HepG2 (cell line): ENCODE measurements around the gene BCL6B. TPM values are rescaled to one million over a fixed set of nuclear protein-coding genes. Genes with fewer than 3 reads are reported as not detected.
A peak's percentile ranks its signal among the peaks of the same experiment; 100 is the strongest.

Experiments
- ATAC-seq: fragments of 200-7000 bp; cut with Tn5 transposase; 3 replicates; pipeline ENCODE4 v1.9.1; 2020; ENCODE audit warnings: mild to moderate bottlenecking, moderate library complexity
- BruUV-seq: library from RNA; stranded (reverse); fragments of 400-500 nt; replicated peaks from 2 replicates; lab custom pipeline; 2021; lab: Mats Ljungman, UMichigan
- CTCF ChIA-PET: fragments of 300-600 bp; formaldehyde crosslinking; extraction: SDS; loops from one replicate; lab custom pipeline; 2021; ENCODE audit warnings: low total read pairs, inconsistent platforms, low intra/inter-chr PET ratio; lab: Yijun Ruan, JAX
- POLR2A ChIA-PET: fragments of 350-600 bp; sonication (Branson Sonifier 250); formaldehyde crosslinking; loops from one replicate; lab custom pipeline; 2020; ENCODE audit warnings: antibody characterized with exemption, inconsistent platforms; lab: Yijun Ruan, JAX
- DNase-seq: peaks from one replicate; pipeline ENCODE4 v3.0.0-alpha.2; 2015; ENCODE audit warnings: low spot score
- FAIRE-seq: peaks from 3 replicates; lab custom pipeline; 2011; peaks lifted over from hg19 to GRCh38; lab: Jason Lieb, UNC
- H2AFZ ChIP-seq: one replicate; pipeline ENCODE4 v1.6.1; 2011; ENCODE audit warnings: low read length, inconsistent platforms
- H3K27ac ChIP-seq: fragments of 300-600 bp; 3 replicates; pipeline ENCODE4 v1.8.0; 2011; ENCODE audit warnings: mixed run types, mild to moderate bottlenecking, mixed read lengths, low read length, inconsistent platforms; ENCODE audit not compliant: insufficient read depth; ENCODE audit errors: extremely low read length
- H3K27me3 ChIP-seq, 2 experiments: fragments of 200-600 bp in 1 of 2; 2 replicates in 1 of 2; 3 replicates in 1 of 2; pipeline versions ENCODE4 v1.6.0 to v1.8.0; 2011; ENCODE audit warnings: low read length in 2 of 2, mild to moderate bottlenecking in 2 of 2, moderate library complexity in 2 of 2, inconsistent platforms in 1 of 2; ENCODE audit not compliant: insufficient read depth in 2 of 2, control insufficient read depth in 1 of 2
- H3K36me3 ChIP-seq, 2 experiments: fragments of 200-600 bp in 1 of 2; replicated peaks in 1 of 2; 2 replicates in 1 of 2; 3 replicates in 1 of 2; pipeline versions ENCODE4 v1.5.1 to v1.8.0; 2011; ENCODE audit warnings: low read length in 2 of 2, inconsistent platforms in 1 of 2; ENCODE audit not compliant: insufficient read depth in 2 of 2, control insufficient read depth in 1 of 2
- H3K4me1 ChIP-seq: 2 replicates; pipeline ENCODE4 v1.5.1; 2012; ENCODE audit warnings: low read length, inconsistent platforms; ENCODE audit not compliant: insufficient read depth
- H3K4me2 ChIP-seq: 2 replicates; pipeline ENCODE4 v1.6.0; 2011; ENCODE audit warnings: low read depth, low read length, inconsistent platforms
- H3K4me3 ChIP-seq, 3 experiments: fragments of 200-600 bp in 1 of 3; sonication (generic), shearing (Covaris generic) in 1 of 3; replicated peaks in 1 of 3; 2 replicates each; pipeline ENCODE4 v1.5.1; 2011 to 2016; ENCODE audit warnings: low read length in 3 of 3, inconsistent platforms in 2 of 3, low read depth in 2 of 3, mild to moderate bottlenecking in 2 of 3, control low read depth in 1 of 3, mixed read lengths in 1 of 3; ENCODE audit not compliant: insufficient read depth in 1 of 3
- H3K79me2 ChIP-seq: one replicate; pipeline ENCODE4 v1.6.1; 2011; ENCODE audit warnings: low read length, inconsistent platforms; ENCODE audit not compliant: insufficient read depth
- H3K9ac ChIP-seq: 2 replicates; pipeline ENCODE4 v1.6.0; 2011; ENCODE audit warnings: mild to moderate bottlenecking, low read depth, low read length, inconsistent platforms; ENCODE audit not compliant: insufficient read depth
- H3K9me3 ChIP-seq: 2 replicates; pipeline ENCODE4 v1.5.1; 2012; ENCODE audit warnings: mild to moderate bottlenecking, low read length
- H4K20me1 ChIP-seq: 2 replicates; pipeline ENCODE4 v1.6.0; 2011; ENCODE audit warnings: inconsistent platforms, mild to moderate bottlenecking, low read length, moderate library complexity; ENCODE audit not compliant: insufficient read depth
- ADNP ChIP-seq: sonication (generic); formaldehyde crosslinking; IDR thresholded peaks from 2 replicates; pipeline ENCODE4 v1.4.0; 2020; ENCODE audit warnings: missing genetic modification reagents
- AFF4 ChIP-seq: sonication (generic); formaldehyde crosslinking; IDR thresholded peaks from 2 replicates; pipeline ENCODE4 v1.4.0; 2020; ENCODE audit warnings: missing genetic modification reagents
- ATF4 ChIP-seq, 2 experiments: fragments of 450-650 bp in 1 of 2; sonication (generic) in 1 of 2; formaldehyde crosslinking; IDR thresholded peaks; 2 replicates each; pipeline versions ENCODE4 v1.5.0 to v1.8.0; 2020 to 2022; ENCODE audit warnings: mild to moderate bottlenecking in 1 of 2, missing genetic modification reagents in 1 of 2
- BCL3 ChIP-seq: sonication (generic); formaldehyde crosslinking; IDR thresholded peaks from 2 replicates; pipeline ENCODE4 v1.5.1; 2020; ENCODE audit warnings: mild to moderate bottlenecking, missing genetic modification reagents, moderate library complexity
- HDAC6 ChIP-seq: fragments of 200-600 bp; sonication (generic); IDR thresholded peaks from 2 replicates; pipeline ENCODE4 v1.7.0; 2017; ENCODE audit warnings: mild to moderate bottlenecking, antibody characterized with exemption, low read length, low read depth
- MNT ChIP-seq: fragments of 450-650 bp; IDR thresholded peaks from 2 replicates; pipeline ENCODE4 v1.6.1; 2016
- SNAPC5 ChIP-seq: sonication (generic); formaldehyde crosslinking; IDR thresholded peaks from 2 replicates; pipeline ENCODE4 v1.8.1; 2023; ENCODE audit warnings: mild to moderate bottlenecking, missing genetic modification reagents, borderline replicate concordance
- TEAD2 ChIP-seq: sonication (generic); formaldehyde crosslinking; IDR thresholded peaks from 2 replicates; pipeline ENCODE4 v1.9.0; 2021; ENCODE audit warnings: missing genetic modification reagents
- XBP1 ChIP-seq: sonication (generic); formaldehyde crosslinking; IDR thresholded peaks from 2 replicates; pipeline ENCODE4 v1.5.0; 2020; ENCODE audit warnings: missing genetic modification reagents
- ZBTB33 ChIP-seq: sonication (generic); formaldehyde crosslinking; IDR thresholded peaks from 2 replicates; pipeline ENCODE4 v1.4.0; 2020; ENCODE audit warnings: missing genetic modification reagents
- ZKSCAN1 ChIP-seq: fragments of 150-350 bp; IDR thresholded peaks from 2 replicates; pipeline ENCODE4 v1.6.1; 2014; ENCODE audit warnings: low read length
- ZNF264 ChIP-seq: sonication (generic); formaldehyde crosslinking; IDR thresholded peaks from 2 replicates; pipeline ENCODE4 v1.4.0; 2020; ENCODE audit warnings: missing genetic modification reagents
- ZNF382 ChIP-seq: sonication (generic); formaldehyde crosslinking; IDR thresholded peaks from 2 replicates; pipeline ENCODE4 v1.5.0; 2020; ENCODE audit warnings: missing genetic modification reagents, mild to moderate bottlenecking, borderline replicate concordance
- ZNF644 ChIP-seq: IDR thresholded peaks from 2 replicates; pipeline ENCODE4 v1.6.1; 2016; ENCODE audit warnings: low read depth
- ZNF652 ChIP-seq: IDR thresholded peaks from 2 replicates; pipeline ENCODE4 v1.6.1; 2016; ENCODE audit warnings: low read depth, borderline replicate concordance
- WGBS: methylation state at CpG from one replicate; pipeline ENCODE4 v1.1.6; 2017; ENCODE audit warnings: low lambda C conversion rate; 5-methylcytosine and 5-hydroxymethylcytosine counted together
- in situ Hi-C: cut with HindIII; loops from 2 replicates; pipeline ENCODE4 v1.10.0; 2017; ENCODE audit warnings: low pct_unique_long_range_greater_than_20kb; ENCODE audit not compliant: extremely low pct_ligation_motif_present
- intact Hi-C: fragments of 100-400 bp; cut with micrococcal nuclease; formaldehyde crosslinking; loops from one replicate; pipeline ENCODE4 v1.10.0; 2022; ENCODE audit not compliant: unreplicated experiment
- polyA plus RNA-seq, 8 experiments: library from polyadenylated mRNA; depleted of rRNA in 3 of 8; stranded (reverse) in 7 of 8; unstranded in 1 of 8; fragments of >200 nt; fragmentation: Illumina TruSeq in 4 of 8; extraction: Trizol in 4 of 8; gene quantifications; 2 replicates each; pipeline versions ENCODE4 v1.2.1 to v1.2.3, GENCODE V29; 2011 to 2016; ENCODE audit warnings: low read depth in 4 of 8, missing spikeins in 1 of 8, mixed read lengths in 1 of 8; ENCODE audit not compliant: insufficient read depth in 1 of 8
- total RNA-seq, 5 experiments: library from RNA; depleted of rRNA; stranded (reverse); fragments of >200 nt; fragmentation: Illumina TruSeq; extraction: Trizol; gene quantifications; 2 replicates each; pipeline ENCODE4 v1.2.3, GENCODE V29; 2016; ENCODE audit warnings: low read depth in 1 of 5

Gene BCL6B
- total and polyA plus RNA-seq, 2 of the 13 experiments (the other 11 are each of a cell fraction or from before 2014, with no cell fraction given): not detected

- H3K27ac ChIP-seq: no peak overlapping the region
- FAIRE-seq: no peak
- intact Hi-C loops: no loop called here
- H3K79me2 ChIP-seq: no peaks in the 10 kb centered on the region
- H3K9ac ChIP-seq: no peak overlapping the region
- no peak for ATAC-seq
- H3K9me3 ChIP-seq: no peaks in the 10 kb centered on the region
- no peaks in the 10 kb centered on the region for H4K20me1 ChIP-seq
- 28% methylated on average over 6 of the region's 6 CpGs for WGBS
- CTCF ChIA-PET: no interaction called here
- BruUV-seq: no TSS peak
- in situ Hi-C loops: no loop called here
- POLR2A ChIA-PET: no interaction called here
- H3K4me2 ChIP-seq: no peak overlapping the region
- H3K4me1 ChIP-seq: peaks cover 9% of the 10 kb centered on the region
- H3K36me3 ChIP-seq: no peaks in the 10 kb centered on the region
- DNase-seq: peak; percentile 59
- peaks cover 0 to 9% of the 10 kb centered on the region in 2 experiments; a peak in 1 of 5 replicates for H3K27me3 ChIP-seq
- no peak overlapping the region for H2AFZ ChIP-seq
- H3K4me3 ChIP-seq: no peak overlapping the region
- TF ChIP-seq HDAC6 (no peak), AFF4 (no peak), ZBTB33 (CRISPR knock-in tag) (peak; percentile 94), MNT (no peak), ADNP (CRISPR knock-in tag) (no peak), BCL3 (CRISPR knock-in tag) (no peak), SNAPC5 (CRISPR knock-in tag) (no peak), ZKSCAN1 (peak; percentile 83), ZNF652 (CRISPR knock-in tag) (peak; percentile 83; the same call in 1 of the 2 replicates), TEAD2 (CRISPR knock-in tag) (no peak), ATF4 (CRISPR knock-in tag; IDR thresholded peaks at IDR 0.05) (no peak), ZNF382 (no peak), ZNF264 (CRISPR knock-in tag) (no peak), XBP1 (CRISPR knock-in tag) (no peak), ZNF644 (no peak)
These were observed 37.5 kb downstream of the BCL6B start for GRCh38 chr17:7060165-7060891.
